ENCODE data around the gene PCDHB12. TPM values are rescaled to one million over a fixed set of nuclear protein-coding genes. Genes with fewer than 3 reads are reported as not detected.
A peak's percentile ranks its signal among the peaks of the same experiment; 100 is the strongest.
"Not testable (repeated sequence)": the region's sequence is repeated elsewhere in the genome, so short reads cannot be mapped to it uniquely, and the experiment has no call there.

PCDHB12 gene
- total RNA-seq, 4 donors from 2014 or later, result 0.35 to 4.1 (median 0.88) TPM

DNA sequence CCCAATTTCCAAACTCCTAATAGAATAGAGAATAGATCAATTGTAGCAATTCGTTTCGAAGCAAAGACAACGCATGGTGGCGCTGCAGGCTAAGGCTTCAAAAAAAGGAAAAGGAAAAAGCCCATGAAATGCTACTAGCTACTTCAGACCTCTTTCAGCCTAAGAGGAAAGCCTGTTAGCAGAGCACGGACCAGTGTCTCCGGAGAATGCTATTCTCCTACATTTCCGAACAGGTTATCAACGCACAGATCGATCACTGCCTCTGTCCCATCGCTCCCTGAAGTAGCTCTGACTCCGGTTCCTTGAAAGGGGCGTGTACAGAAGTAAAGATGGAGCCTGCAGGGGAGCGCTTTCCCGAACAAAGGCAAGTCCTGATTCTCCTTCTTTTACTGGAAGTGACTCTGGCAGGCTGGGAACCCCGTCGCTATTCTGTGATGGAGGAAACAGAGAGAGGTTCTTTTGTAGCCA is 36.8 kb downstream of the PCDHB12 start, which contains the start of gene PCDHB15:
TSS of gene PCDHB15 (plus strand) at position 146 of the 468 bp plus-strand sequence. CDS start at position 330, 184 bp downstream.
- H3K9me3 ChIP-seq, result peaks cover 0 to 89% (median 27%) of the 10 kb centered on the region in 4 donors
- TF ChIP-seq, protein P1, sequence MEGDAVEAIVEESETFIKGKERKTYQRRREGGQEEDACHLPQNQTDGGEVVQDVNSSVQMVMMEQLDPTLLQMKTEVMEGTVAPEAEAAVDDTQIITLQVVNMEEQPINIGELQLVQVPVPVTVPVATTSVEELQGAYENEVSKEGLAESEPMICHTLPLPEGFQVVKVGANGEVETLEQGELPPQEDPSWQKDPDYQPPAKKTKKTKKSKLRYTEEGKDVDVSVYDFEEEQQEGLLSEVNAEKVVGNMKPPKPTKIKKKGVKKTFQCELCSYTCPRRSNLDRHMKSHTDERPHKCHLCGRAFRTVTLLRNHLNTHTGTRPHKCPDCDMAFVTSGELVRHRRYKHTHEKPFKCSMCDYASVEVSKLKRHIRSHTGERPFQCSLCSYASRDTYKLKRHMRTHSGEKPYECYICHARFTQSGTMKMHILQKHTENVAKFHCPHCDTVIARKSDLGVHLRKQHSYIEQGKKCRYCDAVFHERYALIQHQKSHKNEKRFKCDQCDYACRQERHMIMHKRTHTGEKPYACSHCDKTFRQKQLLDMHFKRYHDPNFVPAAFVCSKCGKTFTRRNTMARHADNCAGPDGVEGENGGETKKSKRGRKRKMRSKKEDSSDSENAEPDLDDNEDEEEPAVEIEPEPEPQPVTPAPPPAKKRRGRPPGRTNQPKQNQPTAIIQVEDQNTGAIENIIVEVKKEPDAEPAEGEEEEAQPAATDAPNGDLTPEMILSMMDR (IDR thresholded peaks at IDR 0.05), result peak in 3 of 6 experiments; percentile 7 to 8 (median 7)
- TF ChIP-seq POLR2A (IDR thresholded peaks at IDR 0.05), result no peak

DNA sequence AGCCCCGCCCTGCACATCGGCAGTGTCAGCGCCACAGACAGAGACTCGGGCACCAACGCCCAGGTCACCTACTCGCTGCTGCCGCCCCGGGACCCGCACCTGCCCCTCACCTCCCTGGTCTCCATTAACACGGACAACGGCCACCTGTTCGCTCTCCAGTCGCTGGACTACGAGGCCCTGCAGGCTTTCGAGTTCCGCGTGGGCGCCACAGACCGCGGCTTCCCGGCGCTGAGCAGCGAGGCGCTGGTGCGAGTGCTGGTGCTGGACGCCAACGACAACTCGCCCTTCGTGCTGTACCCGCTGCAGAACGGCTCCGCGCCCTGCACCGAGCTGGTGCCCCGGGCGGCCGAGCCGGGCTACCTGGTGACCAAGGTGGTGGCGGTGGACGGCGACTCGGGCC is 38.5 kb downstream of the PCDHB12 start:
- H3K27ac ChIP-seq, H3K27me3 ChIP-seq, DNase-seq, H3K36me3 ChIP-seq, H3K4me1 ChIP-seq, H3K4me3 ChIP-seq: not testable (repeated sequence)
- H3K9me3 ChIP-seq, result peaks cover 0 to 90% (median 20%) of the 10 kb centered on the region in 4 donors

More for the DNA sequence above, 36.8 kb downstream of the PCDHB12 start, which contains the start of gene PCDHB15:
- Histone ChIP-seq H3K27me3 (no peaks in the 10 kb centered on the region), H3K36me3 (no peaks in the 10 kb centered on the region), H3K4me3 (peak within 1 kb of the TSS in 1 of 4 donors; percentile 23), H3K4me1 (no peaks in the 10 kb centered on the region), H3K27ac (no peak within 1 kb of the TSS)
- no peak for DNase-seq

- not testable (repeated sequence) for H3K4me1 ChIP-seq, H3K27me3 ChIP-seq, H3K27ac ChIP-seq, H3K4me3 ChIP-seq, DNase-seq, H3K36me3 ChIP-seq
- H3K9me3 ChIP-seq, result peaks cover 0 to 92% (median 19%) of the 10 kb centered on the region in 4 donors
Measured at GRCh38 chr5:141247434-141247833, 38.9 kb downstream of the PCDHB12 start.

DNA sequence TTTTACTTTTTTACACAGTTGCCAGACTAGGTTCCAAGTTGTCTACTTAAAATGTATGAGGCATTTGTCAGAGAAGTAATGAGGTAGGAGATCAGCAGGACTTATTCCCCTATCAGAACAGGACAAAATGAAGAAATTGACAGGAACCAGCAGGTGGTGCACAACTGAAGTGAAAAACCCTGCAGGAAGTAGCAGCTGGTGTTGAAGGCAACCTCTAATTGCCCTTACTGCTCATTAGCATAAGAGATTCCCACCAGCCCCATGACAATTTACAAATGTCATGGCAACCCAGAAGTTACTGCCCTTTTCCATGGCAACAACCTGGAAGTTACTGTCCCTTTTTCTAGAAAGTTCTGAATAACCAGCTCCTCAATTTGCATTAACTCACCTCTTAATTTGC is 42.1 kb downstream of the PCDHB12 start:
- Histone ChIP-seq H3K4me1 (no peaks in the 10 kb centered on the region), H3K9me3 (peaks cover 0 to 89% (median 19%) of the 10 kb centered on the region in 4 donors), H3K36me3 (no peaks in the 10 kb centered on the region), H3K27me3 (no peaks in the 10 kb centered on the region), H3K4me3 (no peak overlapping the region), H3K27ac (no peak overlapping the region)
- DNase-seq, result no peak
- TF ChIP-seq POLR2A (IDR thresholded peaks at IDR 0.05), result no peak
- TF ChIP-seq, protein P1 (IDR thresholded peaks at IDR 0.05), result no peak

DNA sequence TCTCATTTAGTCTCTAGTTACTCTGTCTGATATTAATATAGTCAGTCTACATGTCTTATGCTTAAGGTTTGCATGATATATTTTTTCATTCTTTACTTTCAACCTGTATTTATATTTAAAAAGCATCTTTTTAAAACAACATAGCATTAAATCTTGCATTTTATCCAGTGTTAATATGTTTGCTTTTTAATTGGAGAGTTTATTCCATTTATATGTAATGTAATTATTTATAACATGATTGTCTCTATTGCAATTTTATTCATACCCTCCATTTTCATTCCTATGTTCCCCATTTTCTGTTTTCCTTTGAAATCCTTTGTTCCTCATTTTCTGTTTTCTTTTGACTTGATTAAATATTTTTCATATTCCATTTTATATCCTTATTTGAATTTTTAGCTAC is 49.9 kb downstream of the PCDHB12 start:
- no peaks in the 10 kb centered on the region for H3K27me3 ChIP-seq
- no peak for TF ChIP-seq POLR2A (IDR thresholded peaks at IDR 0.05)
- TF ChIP-seq, protein P1 (IDR thresholded peaks at IDR 0.05), result no peak
- peaks cover 0 to 94% (median 33%) of the 10 kb centered on the region in 4 donors for H3K9me3 ChIP-seq
- no peak overlapping the region for H3K4me3 ChIP-seq
- H3K27ac ChIP-seq, result no peak overlapping the region
- DNase-seq, result no peak
- no peaks in the 10 kb centered on the region for H3K36me3 ChIP-seq
- no peaks in the 10 kb centered on the region for H3K4me1 ChIP-seq

DNA sequence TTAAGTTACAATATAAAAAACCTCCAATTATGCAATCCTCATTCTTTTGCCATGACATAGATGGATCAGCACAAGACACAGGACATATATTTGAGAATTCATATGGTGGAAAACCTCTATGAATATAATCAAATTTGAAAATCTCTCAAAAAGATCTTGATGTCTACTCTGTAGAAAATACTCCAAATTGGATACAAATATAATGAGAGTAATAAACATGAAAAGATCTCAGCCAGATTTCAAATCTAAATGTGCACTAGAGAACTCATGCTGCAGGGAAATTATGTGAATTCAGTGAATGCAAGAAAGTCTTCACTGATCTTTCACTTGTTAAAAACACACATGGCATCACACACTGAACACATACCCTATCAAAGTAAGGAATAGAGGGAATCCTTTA is 50.4 kb downstream of the PCDHB12 start:
- TF ChIP-seq, protein P1 (IDR thresholded peaks at IDR 0.05), result no peak
- TF ChIP-seq POLR2A (IDR thresholded peaks at IDR 0.05), result no peak
- H3K4me1 ChIP-seq, result no peaks in the 10 kb centered on the region
- DNase-seq, result no peak
- H3K27ac ChIP-seq, result no peak overlapping the region
- no peak overlapping the region for H3K4me3 ChIP-seq
- no peaks in the 10 kb centered on the region for H3K27me3 ChIP-seq
- H3K36me3 ChIP-seq, result no peaks in the 10 kb centered on the region
- H3K9me3 ChIP-seq, result peaks cover 0 to 95% (median 33%) of the 10 kb centered on the region in 4 donors

Measured in Peyer's patch (tissue), 4 donors.